NCI-H2171 (cell line): Measurements from ENCODE around the gene IQCH.
A peak's percentile ranks its signal among the peaks of the same experiment; 100 is the strongest.

ENCODE experiments used
- DNase-seq: peaks from one replicate; lab custom pipeline; 2025; lab: John Stamatoyannopoulos, UW

IQCH gene

GRCh38 chr15:67303490-67304363 lies 49.1 kb downstream of the IQCH start:
- DNase-seq: peak; percentile 50

- no peak for DNase-seq
These were observed 50.2 kb downstream of the IQCH start for GRCh38 chr15:67304778-67305177.

- DNase-seq: no peak
These were observed 50.9 kb downstream of the IQCH start for GRCh38 chr15:67305506-67305905.

- DNase-seq: no peak
These were observed 52.6 kb downstream of the IQCH start for GRCh38 chr15:67307156-67307555.

- no peak for DNase-seq
These were observed 53.5 kb downstream of the IQCH start for GRCh38 chr15:67307889-67308597.

GRCh38 chr15:67311731-67312130 lies 57.1 kb downstream of the IQCH start:
- DNase-seq: no peak

GRCh38 chr15:67319961-67320360 lies 65.4 kb downstream of the IQCH start:
- no peak for DNase-seq

- DNase-seq: no peak
These were observed 66.8 kb downstream of the IQCH start for GRCh38 chr15:67321352-67321751.

- no peak for DNase-seq
These were observed 67.9 kb downstream of the IQCH start for GRCh38 chr15:67322481-67322880.

- DNase-seq: no peak
These were observed 72.7 kb downstream of the IQCH start for GRCh38 chr15:67327312-67327711.

- no peak for DNase-seq
These were observed 73.2 kb downstream of the IQCH start for GRCh38 chr15:67327737-67328136.

GRCh38 chr15:67329984-67330733 lies 75.6 kb downstream of the IQCH start:
- no peak for DNase-seq

GRCh38 chr15:67331676-67332075 lies 77.1 kb downstream of the IQCH start:
- no peak for DNase-seq

GRCh38 chr15:67335026-67335425 lies 80.4 kb downstream of the IQCH start:
- DNase-seq: no peak

GRCh38 chr15:67335534-67336222 lies 81.1 kb downstream of the IQCH start:
- DNase-seq: no peak

GRCh38 chr15:67340630-67341029 lies 86.0 kb downstream of the IQCH start:
- no peak for DNase-seq

GRCh38 chr15:67341539-67341938 lies 87.0 kb downstream of the IQCH start:
- DNase-seq: no peak

- DNase-seq: no peak
These were observed 88.6 kb downstream of the IQCH start for GRCh38 chr15:67343206-67343605.

GRCh38 chr15:67349634-67350033 lies 95.0 kb downstream of the IQCH start:
- DNase-seq: no peak

- DNase-seq: no peak
These were observed 95.5 kb downstream of the IQCH start for GRCh38 chr15:67350042-67350441.

GRCh38 chr15:67358391-67358790 lies 103.8 kb downstream of the IQCH start:
- no peak for DNase-seq

GRCh38 chr15:67358812-67359211 lies 104.2 kb downstream of the IQCH start:
- DNase-seq: no peak
